Urothelium cell line (cell line): Measurements from ENCODE around the gene GRM7.

Experiments used
- DNase-seq: peaks from one replicate; pipeline ENCODE4 v3.0.0; 2011; ENCODE audit warnings: low spot score, mixed read lengths
- FAIRE-seq: peaks from 2 replicates; lab custom pipeline; 2011; peaks lifted over from hg19 to GRCh38; lab: Jason Lieb, UNC

GRM7 gene

GRCh38 chr3:7693976-7694375 is 833.1 kb downstream of the GRM7 start:
- DNase-seq (no peak), FAIRE-seq (no peak)

GRCh38 chr3:7695049-7695448 is 834.1 kb downstream of the GRM7 start:
- no peak for DNase-seq
- no peak for FAIRE-seq

- FAIRE-seq: no peak
Measured at GRCh38 chr3:7696320-7696719, 835.4 kb downstream of the GRM7 start.

GRCh38 chr3:7697548-7697947 is 836.6 kb downstream of the GRM7 start:
- FAIRE-seq (no peak), DNase-seq (no peak)

More at GRCh38 chr3:7696320-7696719, 835.4 kb downstream of the GRM7 start:
- DNase-seq: no peak

- DNase-seq: no peak
Measured at GRCh38 chr3:7700539-7700938, 839.6 kb downstream of the GRM7 start.

GRCh38 chr3:7700977-7701376 is 840.1 kb downstream of the GRM7 start:
- DNase-seq (no peak), FAIRE-seq (no peak)

More at GRCh38 chr3:7700539-7700938, 839.6 kb downstream of the GRM7 start:
- no peak for FAIRE-seq

GRCh38 chr3:7707187-7707586 is 846.3 kb downstream of the GRM7 start:
- DNase-seq (no peak), FAIRE-seq (no peak)

- FAIRE-seq (no peak), DNase-seq (peak; percentile 18)
Measured at GRCh38 chr3:7709376-7710082, 848.6 kb downstream of the GRM7 start.

- DNase-seq (no peak), FAIRE-seq (no peak)
Measured at GRCh38 chr3:7710284-7710683, 849.4 kb downstream of the GRM7 start.

GRCh38 chr3:7713724-7714123 is 852.8 kb downstream of the GRM7 start:
- FAIRE-seq (no peak), DNase-seq (no peak)

- FAIRE-seq (no peak), DNase-seq (no peak)
Measured at GRCh38 chr3:7720649-7721297, 859.9 kb downstream of the GRM7 start.

- FAIRE-seq (no peak), DNase-seq (no peak)
Measured at GRCh38 chr3:7721869-7722268, 861.0 kb downstream of the GRM7 start.

- DNase-seq (no peak), FAIRE-seq (no peak)
Measured at GRCh38 chr3:7728566-7729519, 867.9 kb downstream of the GRM7 start.

- DNase-seq (no peak), FAIRE-seq (no peak)
Measured at GRCh38 chr3:7733933-7734332, 873.0 kb downstream of the GRM7 start.

- no peak for FAIRE-seq
- peak; percentile 5 for DNase-seq
Measured at GRCh38 chr3:7734456-7734855, 873.5 kb downstream of the GRM7 start.

- FAIRE-seq (no peak), DNase-seq (no peak)
Measured at GRCh38 chr3:7737263-7737662, 876.3 kb downstream of the GRM7 start.

GRCh38 chr3:7739754-7740153 is 878.8 kb downstream of the GRM7 start:
- DNase-seq (no peak), FAIRE-seq (no peak)

GRCh38 chr3:7740458-7740857 is 879.5 kb downstream of the GRM7 start:
- FAIRE-seq: no peak

GRCh38 chr3:7744850-7745249 is 883.9 kb downstream of the GRM7 start:
- FAIRE-seq: no peak
- no peak for DNase-seq

More at GRCh38 chr3:7740458-7740857, 879.5 kb downstream of the GRM7 start:
- DNase-seq: no peak

- FAIRE-seq (no peak), DNase-seq (no peak)
Measured at GRCh38 chr3:7745711-7746110, 884.8 kb downstream of the GRM7 start.

- no peak for FAIRE-seq
- DNase-seq: no peak
Measured at GRCh38 chr3:7749931-7750695, 889.2 kb downstream of the GRM7 start.
